Brain microvascular endothelial cell (primary cell): ENCODE data around the gene MFNG.
"Not testable (repeated sequence)": the region's sequence is repeated elsewhere in the genome, so short reads cannot be mapped to it uniquely, and the experiment has no call there.

ENCODE experiments used
- DNase-seq: peaks from one replicate; pipeline ENCODE4 v3.0.0-alpha.2; 2020
- H3K27ac ChIP-seq: fragments of 250-450 bp; sonication (Bioruptor Pico); 2 replicates; pipeline ENCODE4 v1.5.1; 2020; ENCODE audit warnings: mild to moderate bottlenecking, moderate library complexity
- H3K27me3 ChIP-seq: fragments of 250-450 bp; sonication (Bioruptor Pico); replicated peaks from 2 replicates; pipeline ENCODE4 v1.5.1; 2020; ENCODE audit warnings: mild to moderate bottlenecking
- H3K36me3 ChIP-seq: fragments of 250-450 bp; sonication (Bioruptor Pico); replicated peaks from 2 replicates; pipeline ENCODE4 v1.5.1; 2020; ENCODE audit warnings: mild to moderate bottlenecking
- H3K4me3 ChIP-seq: 2 replicates; pipeline ENCODE4 v1.5.1; 2011; ENCODE audit warnings: low read depth, mild to moderate bottlenecking, control low read depth, low read length, moderate library complexity
- CTCF ChIP-seq: IDR thresholded peaks from 2 replicates; pipeline ENCODE4 v1.5.1; 2011; ENCODE audit warnings: low read depth, mild to moderate bottlenecking, moderate library complexity, low read length, control low read depth, inconsistent platforms; ENCODE audit errors: missing control alignments
- in situ Hi-C: cut with HindIII; loops from 2 replicates; pipeline ENCODE4 v1.10.0; 2017; ENCODE audit warnings: low sequenced_read_pairs, low pct_ligation_motif_present

The MFNG gene

GRCh38 chr22:37471727-37472417 lies 14.3 kb downstream of the MFNG start:
- Histone ChIP-seq H3K4me3 (no peak overlapping the region), H3K36me3 (no peaks in the 10 kb centered on the region), H3K27me3 (peaks cover 12% of the 10 kb centered on the region), H3K27ac (no peak overlapping the region)
- in situ Hi-C loops: no loop called here
- no peak for DNase-seq
- TF ChIP-seq CTCF: no peak

- H3K36me3 ChIP-seq: no peaks in the 10 kb centered on the region
- in situ Hi-C loops: no loop called here
- no peak for TF ChIP-seq CTCF
- DNase-seq: no peak
- no peak overlapping the region for H3K27ac ChIP-seq
- H3K27me3 ChIP-seq: peaks cover 14% of the 10 kb centered on the region
- H3K4me3 ChIP-seq: no peak overlapping the region
These were observed 16.1 kb downstream of the MFNG start for GRCh38 chr22:37470087-37470445.

- in situ Hi-C loops: no loop called here
- no peak for TF ChIP-seq CTCF
- H3K27ac ChIP-seq: no peak overlapping the region
- peaks cover 14% of the 10 kb centered on the region for H3K27me3 ChIP-seq
- no peak overlapping the region for H3K4me3 ChIP-seq
- no peaks in the 10 kb centered on the region for H3K36me3 ChIP-seq
- no peak for DNase-seq
These were observed 16.6 kb downstream of the MFNG start for GRCh38 chr22:37469416-37470086.

GRCh38 chr22:37468201-37468695 lies 17.9 kb downstream of the MFNG start:
- in situ Hi-C loops, H3K36me3 ChIP-seq, DNase-seq: not testable (repeated sequence)

GRCh38 chr22:37467391-37467955 lies 18.7 kb downstream of the MFNG start:
- in situ Hi-C loops: no loop called here
- peaks cover 14% of the 10 kb centered on the region for H3K27me3 ChIP-seq
- H3K36me3 ChIP-seq: no peaks in the 10 kb centered on the region
- no peak for TF ChIP-seq CTCF
- DNase-seq: no peak
- no peak overlapping the region for H3K4me3 ChIP-seq
- no peak overlapping the region for H3K27ac ChIP-seq

More at GRCh38 chr22:37468201-37468695, 17.9 kb downstream of the MFNG start:
- H3K4me3 ChIP-seq, H3K27ac ChIP-seq: not testable (repeated sequence)
- peaks cover 14% of the 10 kb centered on the region for H3K27me3 ChIP-seq

GRCh38 chr22:37464181-37464580 lies 22.0 kb downstream of the MFNG start:
- no peak overlapping the region for H3K27ac ChIP-seq
- peaks cover 14% of the 10 kb centered on the region for H3K27me3 ChIP-seq
- no peak for TF ChIP-seq CTCF
- H3K4me3 ChIP-seq: no peak overlapping the region
- H3K36me3 ChIP-seq: no peaks in the 10 kb centered on the region
- in situ Hi-C loops: no loop called here
- DNase-seq: no peak
